Nephron progenitor cell (in vitro differentiated cells): Measurements from ENCODE around the gene NELFCD.
A peak's percentile ranks its signal among the peaks of the same experiment; 100 is the strongest.

Experiments
- DNase-seq: peaks from one replicate; pipeline ENCODE4 v3.0.0; 2021
- H3K27ac Mint-ChIP-seq: 2 replicates; pipeline ENCODE4 v1.8.0; 2021; ENCODE audit warnings: mild to moderate bottlenecking, moderate library complexity, mixed read lengths
- H3K27me3 Mint-ChIP-seq: 2 replicates; pipeline ENCODE4 v1.8.0; 2021; ENCODE audit warnings: mild to moderate bottlenecking, low read depth, mixed read lengths; ENCODE audit not compliant: poor library complexity
- H3K36me3 Mint-ChIP-seq: 2 replicates; pipeline ENCODE4 v1.8.0; 2021; ENCODE audit warnings: low read depth, mixed read lengths
- H3K4me1 Mint-ChIP-seq: 2 replicates; pipeline ENCODE4 v1.8.0; 2021; ENCODE audit warnings: mixed read lengths
- H3K4me3 Mint-ChIP-seq: 2 replicates; pipeline ENCODE4 v1.8.0; 2021; ENCODE audit warnings: mild to moderate bottlenecking, moderate library complexity, mixed read lengths
- H3K9me3 Mint-ChIP-seq: 2 replicates; pipeline ENCODE4 v1.8.0; 2021; ENCODE audit warnings: mild to moderate bottlenecking, moderate library complexity, mixed read lengths
- CTCF ChIP-seq: fragments of 200-600 bp; sonication (generic); IDR thresholded peaks from 2 replicates; pipeline ENCODE4 v1.5.0; 2021; ENCODE audit warnings: antibody characterized with exemption

The NELFCD gene

GRCh38 chr20:58993332-58994248 is 12.5 kb downstream of the NELFCD start:
- Mint-ChIP-seq H3K4me3 (no peak overlapping the region), H3K27me3 (no peaks in the 10 kb centered on the region), H3K4me1 (no peaks in the 10 kb centered on the region), H3K36me3 (peaks cover 74% of the 10 kb centered on the region), H3K27ac (peak overlapping the region; percentile 19), H3K9me3 (no peaks in the 10 kb centered on the region)
- no peak for DNase-seq
- no peak for TF ChIP-seq CTCF

- Mint-ChIP-seq H3K27ac (peak overlapping the region; percentile 93), H3K27me3 (no peaks in the 10 kb centered on the region), H3K9me3 (no peaks in the 10 kb centered on the region), H3K4me1 (no peaks in the 10 kb centered on the region), H3K4me3 (no peak overlapping the region), H3K36me3 (peaks cover 67% of the 10 kb centered on the region)
- no peak for TF ChIP-seq CTCF
- DNase-seq: no peak
These were observed 13.5 kb downstream of the NELFCD start for GRCh38 chr20:58994390-58995159.

GRCh38 chr20:58995461-58996225 is 14.6 kb downstream of the NELFCD start:
- no peaks in the 10 kb centered on the region for H3K4me1 Mint-ChIP-seq

GRCh38 chr20:58996226-58996611 is 15.2 kb downstream of the NELFCD start:
- TF ChIP-seq CTCF: no peak
- Mint-ChIP-seq H3K9me3 (no peaks in the 10 kb centered on the region), H3K27me3 (no peaks in the 10 kb centered on the region), H3K4me1 (no peaks in the 10 kb centered on the region), H3K36me3 (peaks cover 60% of the 10 kb centered on the region), H3K27ac (peak overlapping the region; percentile 64), H3K4me3 (no peak overlapping the region)
- DNase-seq: no peak

More at GRCh38 chr20:58995461-58996225, 14.6 kb downstream of the NELFCD start:
- no peak for DNase-seq
- Mint-ChIP-seq H3K4me3 (no peak overlapping the region), H3K9me3 (no peaks in the 10 kb centered on the region), H3K27me3 (no peaks in the 10 kb centered on the region), H3K36me3 (peaks cover 64% of the 10 kb centered on the region), H3K27ac (peak overlapping the region; percentile 93)
- no peak for TF ChIP-seq CTCF

GRCh38 chr20:58997141-58997770 is 16.2 kb downstream of the NELFCD start:
- peaks cover 52% of the 10 kb centered on the region for H3K36me3 Mint-ChIP-seq
- no peak overlapping the region for H3K4me3 Mint-ChIP-seq
- DNase-seq: no peak
- no peaks in the 10 kb centered on the region for H3K9me3 Mint-ChIP-seq
- no peaks in the 10 kb centered on the region for H3K27me3 Mint-ChIP-seq
- no peak for TF ChIP-seq CTCF
- peak overlapping the region; percentile 45 for H3K27ac Mint-ChIP-seq
- H3K4me1 Mint-ChIP-seq: peaks cover 9% of the 10 kb centered on the region
